Endothelial cell of umbilical vein (primary cell): ENCODE measurements around the gene OPCML. TPM values are rescaled to one million over a fixed set of nuclear protein-coding genes. Genes with fewer than 3 reads are reported as not detected.

Source experiments
- BruUV-seq: library from RNA; stranded (reverse); fragments of 400-500 nt; replicated peaks from 2 replicates; lab custom pipeline; 2021; lab: Mats Ljungman, UMichigan
- CTCF ChIA-PET: fragments of 300-600, 350-600 bp; sonication (Branson Sonifier 250); formaldehyde crosslinking; loops from one replicate; lab custom pipeline; 2021; ENCODE audit warnings: antibody characterized with exemption, inconsistent platforms; lab: Charles Lee
- POLR2A ChIA-PET: fragments of 300-600, 350-600 bp; sonication (Branson Sonifier 250); formaldehyde crosslinking; loops from one replicate; lab custom pipeline; 2021; ENCODE audit warnings: antibody characterized with exemption, inconsistent platforms; lab: Charles Lee
- DNase-seq: peaks from one replicate; pipeline ENCODE4 v3.0.0-alpha.2; 2011; ENCODE audit warnings: low read depth, low spot score
- FAIRE-seq: peaks from 2 replicates; lab custom pipeline; 2011; peaks lifted over from hg19 to GRCh38; lab: Jason Lieb, UNC
- H2AFZ ChIP-seq: 2 replicates; pipeline ENCODE4 v1.6.0; 2012; ENCODE audit warnings: low read depth, low read length, control low read depth, inconsistent platforms
- H3K27ac ChIP-seq: 2 replicates; pipeline ENCODE4 v1.5.1; 2011; ENCODE audit warnings: low read depth, mild to moderate bottlenecking, control low read depth, low read length, moderate library complexity; ENCODE audit not compliant: insufficient read depth
- H3K27me3 ChIP-seq, 2 experiments: 2 replicates each; pipeline versions ENCODE4 v1.6.0 to v1.6.1; 2011; ENCODE audit warnings: low read length in 2 of 2, mixed read lengths in 1 of 2; ENCODE audit not compliant: control insufficient read depth in 2 of 2, insufficient read depth in 2 of 2
- H3K36me3 ChIP-seq, 2 experiments: 2 replicates in 1 of 2; 3 replicates in 1 of 2; pipeline ENCODE4 v1.5.1; 2011; ENCODE audit warnings: low read length in 2 of 2, mild to moderate bottlenecking in 1 of 2, moderate library complexity in 1 of 2; ENCODE audit not compliant: control insufficient read depth in 2 of 2, insufficient read depth in 2 of 2; ENCODE audit errors: extremely low read depth in 1 of 2
- H3K4me1 ChIP-seq: 3 replicates; pipeline ENCODE4 v1.5.1; 2011; ENCODE audit warnings: mild to moderate bottlenecking, low read length; ENCODE audit not compliant: control insufficient read depth, insufficient read depth; ENCODE audit errors: extremely low read depth
- H3K4me2 ChIP-seq: 2 replicates; pipeline ENCODE4 v1.6.1; 2011; ENCODE audit warnings: low read length, control low read depth, mixed read lengths; ENCODE audit not compliant: insufficient read depth
- H3K4me3 ChIP-seq, 3 experiments: fragments of 200-600 bp in 1 of 3; sonication (generic), shearing (Covaris generic) in 1 of 3; replicated peaks in 1 of 3; 2 replicates each; pipeline ENCODE4 v1.5.1; 2011 to 2016; ENCODE audit warnings: control low read depth in 3 of 3, low read length in 3 of 3, mild to moderate bottlenecking in 2 of 3, inconsistent platforms in 1 of 3, low read depth in 1 of 3, moderate library complexity in 1 of 3; ENCODE audit not compliant: insufficient read depth in 1 of 3
- H3K79me2 ChIP-seq: 2 replicates; pipeline ENCODE4 v1.6.0; 2012; ENCODE audit warnings: low read length, inconsistent platforms; ENCODE audit not compliant: control insufficient read depth, insufficient read depth
- H3K9ac ChIP-seq: replicated peaks from 2 replicates; pipeline ENCODE3; 2011; ENCODE audit warnings: low read length, control low read depth; ENCODE audit not compliant: insufficient read depth; ENCODE audit errors: extremely low read depth
- H3K9me1 ChIP-seq: replicated peaks from 3 replicates; pipeline ENCODE4 v1.6.0; 2011; ENCODE audit warnings: mild to moderate bottlenecking, low read length; ENCODE audit not compliant: control insufficient read depth, insufficient read depth; ENCODE audit errors: extremely low read depth
- H3K9me3 ChIP-seq: replicated peaks from 2 replicates; pipeline ENCODE4 v1.5.1; 2012; ENCODE audit warnings: low read length, inconsistent platforms; ENCODE audit not compliant: control insufficient read depth, insufficient read depth
- H4K20me1 ChIP-seq: replicated peaks from 2 replicates; pipeline ENCODE3; 2011; ENCODE audit warnings: mild to moderate bottlenecking, low read length; ENCODE audit not compliant: control insufficient read depth, insufficient read depth; ENCODE audit errors: extremely low read depth
- EZH2 ChIP-seq: IDR thresholded peaks from 2 replicates; pipeline ENCODE4 v1.6.1; 2012; ENCODE audit warnings: borderline replicate concordance, low read depth, mild to moderate bottlenecking, moderate library complexity, low read length, inconsistent platforms; ENCODE audit not compliant: severe bottlenecking
- FOS ChIP-seq: IDR thresholded peaks from 2 replicates; pipeline ENCODE4 v1.6.1; 2011; ENCODE audit warnings: mild to moderate bottlenecking, low read length, moderate library complexity, borderline replicate concordance; ENCODE audit not compliant: insufficient read depth
- GATA2 ChIP-seq: IDR thresholded peaks from 2 replicates; pipeline ENCODE4 v1.7.0; 2011; ENCODE audit warnings: low read depth, mild to moderate bottlenecking, moderate library complexity, mixed read lengths, low read length; ENCODE audit not compliant: insufficient read length, insufficient read depth
- MYC ChIP-seq: IDR thresholded peaks from one replicate; pipeline ENCODE4 v1.6.1; 2011; ENCODE audit warnings: mild to moderate bottlenecking, low read depth, low read length
- POLR2A ChIP-seq: IDR thresholded peaks from 2 replicates; pipeline ENCODE4 v1.6.1; 2012; ENCODE audit warnings: low read depth, mild to moderate bottlenecking, control low read depth, low read length
- dilution Hi-C: fragments of 300-500 bp; cut with MboI; formaldehyde crosslinking; loops from one replicate; pipeline ENCODE4 v1.15.0; 2019; ENCODE audit warnings: low sequenced_read_pairs; ENCODE audit not compliant: extremely low pct_ligation_motif_present
- intact Hi-C: fragments of 100-400 bp; cut with micrococcal nuclease; formaldehyde crosslinking; loops from one replicate; pipeline ENCODE4 v1.10.0; 2022
- polyA plus RNA-seq, 4 experiments: library from polyadenylated mRNA; depleted of rRNA in 3 of 4; stranded (reverse) in 3 of 4; unstranded in 1 of 4; fragments of >200 nt; gene quantifications; 2 replicates each; pipeline versions ENCODE4 v1.2.1 to v1.2.3, GENCODE V29; 2011 to 2012; ENCODE audit warnings: missing spikeins in 1 of 4
- total RNA-seq: library from RNA; stranded (reverse); gene quantifications from 2 replicates; pipeline ENCODE4 v1.2.3, GENCODE V29; 2021
- TF ChIP-seq, protein P1 (sequence below): IDR thresholded peaks from 2 replicates; pipeline ENCODE4 v1.6.1; 2011; ENCODE audit not compliant: insufficient read depth, insufficient read length
- TF ChIP-seq, protein P2 (sequence below), 2 donors: IDR thresholded peaks; 1 replicate in 1 of 2; 2 replicates in 1 of 2; pipeline ENCODE4 v1.5.1; 2011; ENCODE audit warnings: low read length in 2 of 2, mild to moderate bottlenecking in 2 of 2, moderate library complexity in 2 of 2, control low read depth in 1 of 2, inconsistent platforms in 1 of 2, low read depth in 1 of 2; ENCODE audit not compliant: insufficient read depth in 1 of 2; ENCODE audit errors: extremely low read depth in 1 of 2

OPCML gene
- total and polyA plus RNA-seq, 2 donors (not counting 3 experiments of a cell fraction or from before 2014, with no cell fraction given): not detected

DNA sequence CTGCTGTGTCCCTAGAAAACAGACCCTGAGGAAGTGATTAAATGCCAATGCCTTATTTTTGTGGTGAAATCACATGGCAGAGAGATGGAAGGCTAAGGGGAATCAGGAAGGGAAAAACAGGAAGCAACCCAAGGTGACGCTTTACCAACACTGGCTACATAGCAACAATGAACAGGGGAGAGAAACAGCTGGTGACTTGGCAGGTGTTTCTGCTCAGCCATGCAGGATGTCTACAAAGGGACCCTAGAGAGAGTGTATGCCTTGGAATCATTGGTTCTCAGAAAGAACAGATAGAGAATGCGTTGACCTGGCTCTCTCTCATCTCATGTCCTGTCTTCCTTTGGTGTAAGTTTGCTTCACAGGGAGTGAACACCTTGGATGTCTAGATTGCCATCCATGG lies 911.9 kb downstream of the OPCML start:
- no peak overlapping the region for H2AFZ ChIP-seq
- no peak for FAIRE-seq
- peaks cover 2% of the 10 kb centered on the region for H3K9me3 ChIP-seq
- no peaks in the 10 kb centered on the region for H4K20me1 ChIP-seq
- no peaks in the 10 kb centered on the region for H3K4me1 ChIP-seq
- H3K79me2 ChIP-seq: no peaks in the 10 kb centered on the region
- TF ChIP-seq FOS (no peak), EZH2 (no peak), POLR2A (no peak), MYC (no peak), GATA2 (no peak)
- TF ChIP-seq, protein P1, sequence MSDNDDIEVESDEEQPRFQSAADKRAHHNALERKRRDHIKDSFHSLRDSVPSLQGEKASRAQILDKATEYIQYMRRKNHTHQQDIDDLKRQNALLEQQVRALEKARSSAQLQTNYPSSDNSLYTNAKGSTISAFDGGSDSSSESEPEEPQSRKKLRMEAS: no peak
- TF ChIP-seq, protein P2, sequence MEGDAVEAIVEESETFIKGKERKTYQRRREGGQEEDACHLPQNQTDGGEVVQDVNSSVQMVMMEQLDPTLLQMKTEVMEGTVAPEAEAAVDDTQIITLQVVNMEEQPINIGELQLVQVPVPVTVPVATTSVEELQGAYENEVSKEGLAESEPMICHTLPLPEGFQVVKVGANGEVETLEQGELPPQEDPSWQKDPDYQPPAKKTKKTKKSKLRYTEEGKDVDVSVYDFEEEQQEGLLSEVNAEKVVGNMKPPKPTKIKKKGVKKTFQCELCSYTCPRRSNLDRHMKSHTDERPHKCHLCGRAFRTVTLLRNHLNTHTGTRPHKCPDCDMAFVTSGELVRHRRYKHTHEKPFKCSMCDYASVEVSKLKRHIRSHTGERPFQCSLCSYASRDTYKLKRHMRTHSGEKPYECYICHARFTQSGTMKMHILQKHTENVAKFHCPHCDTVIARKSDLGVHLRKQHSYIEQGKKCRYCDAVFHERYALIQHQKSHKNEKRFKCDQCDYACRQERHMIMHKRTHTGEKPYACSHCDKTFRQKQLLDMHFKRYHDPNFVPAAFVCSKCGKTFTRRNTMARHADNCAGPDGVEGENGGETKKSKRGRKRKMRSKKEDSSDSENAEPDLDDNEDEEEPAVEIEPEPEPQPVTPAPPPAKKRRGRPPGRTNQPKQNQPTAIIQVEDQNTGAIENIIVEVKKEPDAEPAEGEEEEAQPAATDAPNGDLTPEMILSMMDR (IDR thresholded peaks at IDR 0.05; ENCODE audit: extremely low read depth in 1 of 2, insufficient read depth in 1 of 2, low read depth in 1 of 2, low read length in 2 of 2): no peak
- BruUV-seq: no TSS peak
- no peaks in the 10 kb centered on the region for H3K9me1 ChIP-seq
- dilution Hi-C loops (no loop called here), intact Hi-C loops (no loop called here)
- no peak overlapping the region for H3K27ac ChIP-seq
- no peak overlapping the region for H3K4me3 ChIP-seq
- H3K4me2 ChIP-seq: no peak overlapping the region
- ChIA-PET CTCF (no interaction called here), POLR2A (no interaction called here)
- H3K27me3 ChIP-seq: no peaks in the 10 kb centered on the region
- H3K9ac ChIP-seq: no peak overlapping the region
- no peak for DNase-seq
- no peaks in the 10 kb centered on the region for H3K36me3 ChIP-seq
